OCI-LY7 (cell line): Measurements from ENCODE around the gene CD79A. TPM values are rescaled to one million over a fixed set of nuclear protein-coding genes. Genes with fewer than 3 reads are reported as not detected.

ENCODE experiments used
- BruUV-seq: library from RNA; stranded (reverse); fragments of 400-500 nt; replicated peaks from 2 replicates; lab custom pipeline; 2021; lab: Mats Ljungman, UMichigan
- CTCF ChIA-PET: fragments of 300-600 bp; sonication (Branson Sonifier 250); formaldehyde crosslinking; loops from one replicate; lab custom pipeline; 2022; ENCODE audit warnings: antibody characterized with exemption; ENCODE audit not compliant: unreplicated experiment; lab: Charles Lee
- POLR2A ChIA-PET: fragments of 300-600 bp; sonication (Branson Sonifier 250); formaldehyde crosslinking; loops from one replicate; lab custom pipeline; 2022; ENCODE audit warnings: antibody characterized with exemption; lab: Charles Lee
- DNase-seq: peaks from one replicate; pipeline ENCODE4 v3.0.0-alpha.2; 2015; ENCODE audit warnings: low spot score
- H2AFZ ChIP-seq: fragments of 200-600 bp; sonication (generic), shearing (Covaris generic); 2 replicates; pipeline ENCODE4 v1.6.1; 2014; ENCODE audit warnings: mild to moderate bottlenecking, antibody characterized with exemption, low read length, moderate library complexity
- H3K27ac ChIP-seq: fragments of 200-600 bp; sonication (generic); 2 replicates; pipeline ENCODE4 v1.5.1; 2014; ENCODE audit warnings: mixed run types, low read depth, mild to moderate bottlenecking, moderate library complexity, low read length, inconsistent platforms; ENCODE audit not compliant: poor library complexity, severe bottlenecking
- H3K36me3 ChIP-seq: fragments of 200-600 bp; sonication (generic); 2 replicates; pipeline ENCODE4 v1.6.1; 2014; ENCODE audit warnings: mild to moderate bottlenecking, antibody characterized with exemption, low read length, moderate library complexity, mixed read lengths; ENCODE audit not compliant: insufficient read depth
- H3K4me1 ChIP-seq: fragments of 200-600 bp; sonication (generic); 2 replicates; pipeline ENCODE4 v1.5.1; 2014; ENCODE audit warnings: mild to moderate bottlenecking, low read length; ENCODE audit not compliant: insufficient read depth, poor library complexity, severe bottlenecking
- H3K4me2 ChIP-seq: fragments of 200-600 bp; sonication (generic); 2 replicates; pipeline ENCODE4 v1.6.1; 2014; ENCODE audit warnings: mild to moderate bottlenecking, low read length
- H3K4me3 ChIP-seq: fragments of 200-600 bp; sonication (generic); 2 replicates; pipeline ENCODE4 v1.5.1; 2014; ENCODE audit warnings: mild to moderate bottlenecking, low read depth, low read length; ENCODE audit not compliant: poor library complexity, severe bottlenecking
- H3K79me2 ChIP-seq: fragments of 200-600 bp; sonication (generic); 2 replicates; pipeline ENCODE4 v1.6.1; 2016; ENCODE audit warnings: low read depth, mild to moderate bottlenecking, low read length, moderate library complexity, mixed read lengths; ENCODE audit not compliant: insufficient read depth
- H3K9me2 ChIP-seq: fragments of 200-600 bp; sonication (generic); 2 replicates; pipeline ENCODE4 v1.6.1; 2016; ENCODE audit warnings: mild to moderate bottlenecking, low read length, mixed read lengths; ENCODE audit not compliant: insufficient read depth
- H3K9me3 ChIP-seq: fragments of 200-600 bp; sonication (generic); 2 replicates; pipeline ENCODE4 v1.6.1; 2014; ENCODE audit warnings: mild to moderate bottlenecking, mixed run types, low read length, mixed read lengths
- H4K20me1 ChIP-seq: fragments of 200-600 bp; sonication (generic); 2 replicates; pipeline ENCODE4 v1.6.1; 2014; ENCODE audit warnings: mild to moderate bottlenecking, antibody characterized with exemption, low read length, moderate library complexity, mixed read lengths; ENCODE audit not compliant: insufficient read depth
- EZH2phosphoT487 ChIP-seq: fragments of 200-600 bp; sonication (generic); IDR thresholded peaks from 2 replicates; pipeline ENCODE4 v1.6.1; 2018; ENCODE audit warnings: low read depth, borderline replicate concordance, mild to moderate bottlenecking, mixed run types, antibody characterized with exemption, low read length, moderate library complexity, mixed read lengths
- intact Hi-C: fragments of 100-400 bp; cut with micrococcal nuclease; formaldehyde crosslinking; loops from one replicate; pipeline ENCODE4 v1.10.0; 2022; ENCODE audit not compliant: unreplicated experiment
- total RNA-seq, 2 experiments: library from RNA; depleted of rRNA in 1 of 2; stranded (reverse); fragments of >200 nt in 1 of 2; shearing (Covaris generic) in 1 of 2; gene quantifications; 2 replicates each; pipeline ENCODE4 v1.2.3, GENCODE V29; 2014 to 2022
- TF ChIP-seq, protein P1 (sequence below): fragments of 200-600 bp; sonication (generic); conservative IDR thresholded peaks from 2 replicates; pipeline ENCODE4 v1.5.1; 2014; ENCODE audit warnings: mild to moderate bottlenecking, antibody characterized with exemption, low read length, moderate library complexity, mixed read lengths

Gene CD79A
- total RNA-seq, 2 experiments from 2014 or later = 1,094 to 1,195 TPM

DNA sequence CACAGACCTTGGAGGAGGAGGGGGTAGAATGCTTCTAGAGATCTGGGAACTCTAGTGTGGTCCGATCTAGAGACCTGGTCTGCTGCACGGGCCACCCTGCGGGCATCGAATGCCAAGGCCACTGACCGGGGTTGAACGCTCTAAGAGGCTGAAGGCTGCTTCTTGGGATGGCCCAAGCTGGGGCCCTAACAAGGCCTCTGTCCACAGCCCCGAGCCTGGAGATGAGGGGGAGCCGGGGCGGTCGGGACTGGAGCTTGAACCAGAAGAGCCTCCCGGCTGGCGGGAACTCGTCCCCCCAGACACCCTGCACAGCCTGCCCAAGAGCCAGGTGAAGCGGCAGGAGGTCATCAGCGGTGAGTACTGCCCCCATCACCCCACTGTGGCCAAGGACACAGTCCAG lies 21.2 kb downstream of the CD79A start:
- Histone ChIP-seq H3K9me2 (no peaks in the 10 kb centered on the region), H3K4me3 (no peak overlapping the region), H3K4me2 (no peak overlapping the region), H3K36me3 (peaks cover 85% of the 10 kb centered on the region), H3K4me1 (peaks cover 22% of the 10 kb centered on the region), H4K20me1 (no peaks in the 10 kb centered on the region), H3K27ac (no peak overlapping the region), H2AFZ (no peak overlapping the region), H3K79me2 (no peaks in the 10 kb centered on the region), H3K9me3 (no peaks in the 10 kb centered on the region)
- intact Hi-C loops = no loop called here
- CTCF ChIA-PET = no interaction called here
- BruUV-seq = no TSS peak
- TF ChIP-seq, protein P1, sequence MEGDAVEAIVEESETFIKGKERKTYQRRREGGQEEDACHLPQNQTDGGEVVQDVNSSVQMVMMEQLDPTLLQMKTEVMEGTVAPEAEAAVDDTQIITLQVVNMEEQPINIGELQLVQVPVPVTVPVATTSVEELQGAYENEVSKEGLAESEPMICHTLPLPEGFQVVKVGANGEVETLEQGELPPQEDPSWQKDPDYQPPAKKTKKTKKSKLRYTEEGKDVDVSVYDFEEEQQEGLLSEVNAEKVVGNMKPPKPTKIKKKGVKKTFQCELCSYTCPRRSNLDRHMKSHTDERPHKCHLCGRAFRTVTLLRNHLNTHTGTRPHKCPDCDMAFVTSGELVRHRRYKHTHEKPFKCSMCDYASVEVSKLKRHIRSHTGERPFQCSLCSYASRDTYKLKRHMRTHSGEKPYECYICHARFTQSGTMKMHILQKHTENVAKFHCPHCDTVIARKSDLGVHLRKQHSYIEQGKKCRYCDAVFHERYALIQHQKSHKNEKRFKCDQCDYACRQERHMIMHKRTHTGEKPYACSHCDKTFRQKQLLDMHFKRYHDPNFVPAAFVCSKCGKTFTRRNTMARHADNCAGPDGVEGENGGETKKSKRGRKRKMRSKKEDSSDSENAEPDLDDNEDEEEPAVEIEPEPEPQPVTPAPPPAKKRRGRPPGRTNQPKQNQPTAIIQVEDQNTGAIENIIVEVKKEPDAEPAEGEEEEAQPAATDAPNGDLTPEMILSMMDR = no peak
- no peak for TF ChIP-seq EZH2phosphoT487
- POLR2A ChIA-PET = no interaction called here
- DNase-seq = no peak

DNA sequence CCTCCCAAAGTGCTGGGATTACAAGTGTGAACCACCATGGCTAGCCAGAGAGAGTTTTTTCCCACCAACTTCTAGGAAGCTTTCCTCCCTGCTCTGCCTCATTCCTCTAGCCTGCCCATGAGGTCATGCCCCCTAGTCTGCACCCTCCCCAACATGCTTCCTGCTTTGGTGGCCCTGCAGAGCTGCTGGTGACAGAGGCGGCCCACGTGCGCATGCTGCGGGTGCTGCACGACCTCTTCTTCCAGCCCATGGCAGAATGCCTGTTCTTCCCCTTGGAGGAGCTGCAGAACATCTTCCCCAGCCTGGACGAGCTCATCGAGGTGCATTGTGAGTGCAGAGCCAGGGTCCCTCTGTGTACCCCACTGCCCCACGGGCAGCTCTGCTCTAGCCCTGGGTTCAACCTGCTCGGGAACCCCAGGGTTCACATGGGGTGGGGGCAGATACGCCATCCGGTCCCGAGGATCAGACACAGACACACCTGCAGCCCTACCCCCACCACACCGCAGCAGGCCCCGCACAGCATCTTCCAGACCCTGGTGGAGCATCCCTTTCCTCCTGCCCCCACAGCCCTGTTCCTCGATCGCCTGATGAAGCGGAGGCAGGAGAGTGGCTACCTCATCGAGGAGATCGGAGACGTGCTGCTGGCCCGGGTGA lies 24.8 kb downstream of the CD79A start:
- no peak overlapping the region for H3K27ac ChIP-seq
- H3K4me1 ChIP-seq = no peaks in the 10 kb centered on the region
- H3K4me2 ChIP-seq = no peak overlapping the region
- CTCF ChIA-PET = interaction anchor here (0.5 kb wide), 1 partner anchor 1149 kb away, joined by 3 read pairs; no protein-coding TSS in a partner anchor
- H3K9me2 ChIP-seq = no peaks in the 10 kb centered on the region
- TF ChIP-seq, protein P1 = no peak
- TF ChIP-seq EZH2phosphoT487 = no peak
- H3K4me3 ChIP-seq = no peak overlapping the region
- no TSS peak for BruUV-seq
- no peaks in the 10 kb centered on the region for H3K9me3 ChIP-seq
- POLR2A ChIA-PET = no interaction called here
- DNase-seq = no peak
- no peaks in the 10 kb centered on the region for H4K20me1 ChIP-seq
- H3K79me2 ChIP-seq = no peaks in the 10 kb centered on the region
- intact Hi-C loops = no loop called here
- H3K36me3 ChIP-seq = peaks cover 93% of the 10 kb centered on the region
- H2AFZ ChIP-seq = no peak overlapping the region

GRCh38 chr19:41902594-41902993 lies 25.5 kb downstream of the CD79A start:
- Histone ChIP-seq H2AFZ (no peak overlapping the region), H3K4me3 (no peak overlapping the region), H3K36me3 (peaks cover 94% of the 10 kb centered on the region), H3K4me1 (no peaks in the 10 kb centered on the region), H4K20me1 (no peaks in the 10 kb centered on the region), H3K9me3 (no peaks in the 10 kb centered on the region), H3K27ac (no peak overlapping the region), H3K79me2 (no peaks in the 10 kb centered on the region), H3K4me2 (no peak overlapping the region), H3K9me2 (no peaks in the 10 kb centered on the region)
- ChIA-PET CTCF (interaction anchor here (0.5 kb wide), 1 partner anchor 1150 kb away, joined by 3 read pairs; no protein-coding TSS in a partner anchor), POLR2A (no interaction called here)
- BruUV-seq = no TSS peak
- TF ChIP-seq, protein P1 = no peak
- TF ChIP-seq EZH2phosphoT487 = no peak
- no peak for DNase-seq
- intact Hi-C loops = no loop called here
